Right renal cortex interstitium (tissue), 3 donors: ENCODE data around the gene FAM163B. TPM values are rescaled to one million over a fixed set of nuclear protein-coding genes. Genes with fewer than 3 reads are reported as not detected.

Experiments used
- DNase-seq, 3 donors: peaks; one replicate each; pipeline ENCODE4 v3.0.0-alpha.2; 2013; ENCODE audit warnings: low read depth in 3 of 3, low spot score in 2 of 3
- polyA plus RNA-seq, 3 donors: library from polyadenylated mRNA; unstranded; fragments of 120-200 nt; gene quantifications; one replicate each; pipeline ENCODE4 v1.2.1, GENCODE V29; 2013; ENCODE audit not compliant: insufficient read length in 3 of 3

Gene FAM163B
- polyA plus RNA-seq, 3 donors = 0.16 to 0.21 TPM; not detected in 1

DNA sequence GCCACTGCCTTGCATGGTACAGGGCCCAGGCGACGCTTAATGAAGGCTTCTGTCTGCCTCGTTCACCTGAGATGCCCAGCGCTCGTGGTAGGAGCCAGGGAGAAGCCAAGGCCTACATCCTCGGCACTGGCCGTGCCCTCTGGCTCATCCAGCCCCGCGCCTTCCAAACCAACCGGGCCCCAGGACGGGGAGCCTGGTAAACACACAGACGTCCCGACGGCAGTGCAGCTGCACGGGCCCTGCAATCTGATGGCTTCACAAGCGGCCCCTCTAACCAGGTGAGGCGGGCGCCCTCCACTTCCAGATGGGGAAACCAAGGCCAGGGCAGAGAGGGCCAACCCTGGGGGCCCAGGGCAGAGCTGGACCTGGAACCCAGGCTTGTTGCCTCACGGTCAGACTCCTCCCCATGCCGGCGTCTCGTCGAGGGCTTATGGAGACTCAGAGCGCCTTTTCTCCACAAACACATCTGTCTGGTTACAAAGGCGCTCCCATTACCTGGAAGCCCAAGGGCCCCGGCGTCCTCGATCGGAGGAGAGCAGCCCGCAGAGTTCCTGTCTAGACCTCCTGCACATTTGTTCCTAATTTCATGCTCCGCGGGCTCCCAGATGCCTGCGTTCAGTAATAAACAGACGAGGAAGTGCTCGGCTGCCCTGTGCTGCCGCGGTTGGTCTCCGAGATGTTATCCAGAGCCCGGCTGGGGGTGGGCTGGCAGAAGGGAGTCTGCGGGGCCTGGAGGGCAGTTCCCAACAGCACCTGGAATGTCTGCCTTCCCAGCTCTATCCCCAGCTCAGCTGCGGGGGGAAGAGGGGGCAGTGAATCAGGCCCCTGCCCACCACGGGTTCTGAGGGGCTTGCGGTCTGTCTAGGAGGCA, 23.5 kb downstream of the FAM163B start:
- no peak for DNase-seq

- no peak for DNase-seq
Measured at GRCh38 chr9:133584559-133585476, 24.4 kb downstream of the FAM163B start.

GRCh38 chr9:133584167-133584558, 25.0 kb downstream of the FAM163B start:
- DNase-seq = no peak

DNA sequence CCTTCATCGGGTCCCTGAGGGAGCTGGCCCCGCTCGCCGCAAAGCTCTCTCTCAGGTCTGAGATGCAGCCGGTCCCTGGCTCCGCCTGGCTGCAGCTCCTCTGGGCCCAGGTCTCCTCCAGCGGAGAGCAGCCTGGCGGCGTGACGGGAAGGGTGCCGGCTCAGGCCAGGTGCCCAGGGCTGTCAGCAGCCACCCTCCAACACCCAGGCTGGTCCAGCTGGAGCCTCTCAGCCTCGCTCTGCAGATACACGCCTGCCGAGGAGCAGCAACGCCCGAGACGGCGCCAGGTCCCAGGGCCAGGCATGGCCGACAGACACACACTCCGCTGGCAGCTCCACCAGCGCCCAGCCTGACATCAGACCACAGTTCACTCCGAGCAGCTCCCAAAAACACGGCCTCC, 25.6 kb downstream of the FAM163B start:
- DNase-seq = no peak

DNA sequence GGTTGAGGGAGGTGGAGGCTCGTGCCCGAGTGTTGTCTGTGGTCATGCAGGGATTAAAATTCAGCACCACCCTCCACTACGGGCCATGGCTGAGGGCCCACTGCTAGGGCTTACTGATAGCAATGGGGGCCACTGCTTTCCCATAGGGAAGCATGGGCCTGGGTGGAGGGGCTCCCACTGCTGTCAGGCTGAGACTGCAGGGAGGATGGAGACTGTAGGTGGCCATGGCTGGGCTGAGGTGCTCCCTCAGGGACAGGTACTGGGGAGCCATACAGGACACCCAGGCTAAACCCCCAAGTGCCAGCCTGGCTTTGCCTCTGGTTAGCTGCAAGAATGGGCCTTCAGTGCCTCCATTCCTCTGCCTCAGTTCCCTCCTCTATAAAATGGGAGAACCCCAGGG, 26.1 kb downstream of the FAM163B start:
- no peak for DNase-seq

GRCh38 chr9:133582501-133583045, 26.6 kb downstream of the FAM163B start:
- DNase-seq = no peak

DNA sequence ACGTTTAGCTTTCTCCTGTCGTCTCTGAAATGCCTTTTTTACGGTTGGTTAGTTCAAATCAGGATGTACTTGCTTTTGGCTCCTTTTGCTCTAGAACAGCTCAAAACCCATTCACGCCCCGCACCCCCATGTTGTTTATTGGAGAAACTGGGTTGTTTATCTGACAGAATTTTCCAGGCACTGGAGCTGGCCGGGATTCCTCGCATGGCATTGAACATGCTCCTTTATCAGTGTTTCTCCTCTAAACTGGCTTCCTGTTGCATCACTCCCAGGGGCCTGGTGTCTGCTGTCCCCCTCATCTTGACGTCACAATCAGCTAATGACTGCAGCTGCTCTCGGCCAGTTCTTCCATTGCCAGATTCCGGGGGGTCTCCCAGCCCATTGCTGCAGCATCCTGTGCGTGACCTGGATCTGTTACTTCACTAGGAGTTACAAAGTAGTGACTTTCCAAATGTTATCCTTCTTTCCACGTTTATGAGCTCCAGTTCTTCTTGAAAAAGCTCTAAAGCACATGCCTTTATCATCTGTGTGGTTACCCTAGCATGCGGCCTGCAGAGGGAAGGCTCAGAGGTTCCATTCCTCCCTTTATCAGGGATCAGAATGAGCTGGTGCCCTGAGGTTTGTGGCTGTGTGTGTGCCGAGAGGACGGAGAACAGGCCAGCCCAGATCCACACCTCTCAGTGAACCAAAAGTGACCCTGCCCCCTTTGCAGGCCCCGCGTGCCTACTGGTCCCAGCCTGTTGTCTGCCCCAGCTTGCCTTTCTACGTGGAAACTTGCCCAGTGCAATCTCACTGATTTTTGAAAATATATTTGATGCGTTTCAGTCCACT, 27.5 kb downstream of the FAM163B start:
- DNase-seq = no peak

DNA sequence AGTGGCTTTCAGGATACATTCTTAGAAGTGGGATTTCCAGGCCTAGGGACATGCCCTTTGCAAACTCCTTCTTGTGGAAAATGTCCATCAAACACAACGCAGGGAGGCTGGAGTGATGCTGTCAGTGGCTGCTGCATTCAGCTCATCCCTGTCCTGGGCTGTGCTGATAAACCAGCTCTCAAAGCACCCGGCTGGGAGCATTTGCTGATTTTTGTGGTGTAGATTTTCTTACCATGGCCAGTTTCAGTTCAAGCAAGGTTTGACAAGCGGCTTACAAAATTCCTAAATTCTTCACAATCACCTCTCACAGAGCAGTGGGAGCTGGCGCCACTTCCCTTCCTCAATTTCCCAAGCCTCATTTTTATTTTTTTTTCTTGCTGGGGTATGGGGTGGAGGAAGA, 28.2 kb downstream of the FAM163B start:
- DNase-seq = no peak

DNA sequence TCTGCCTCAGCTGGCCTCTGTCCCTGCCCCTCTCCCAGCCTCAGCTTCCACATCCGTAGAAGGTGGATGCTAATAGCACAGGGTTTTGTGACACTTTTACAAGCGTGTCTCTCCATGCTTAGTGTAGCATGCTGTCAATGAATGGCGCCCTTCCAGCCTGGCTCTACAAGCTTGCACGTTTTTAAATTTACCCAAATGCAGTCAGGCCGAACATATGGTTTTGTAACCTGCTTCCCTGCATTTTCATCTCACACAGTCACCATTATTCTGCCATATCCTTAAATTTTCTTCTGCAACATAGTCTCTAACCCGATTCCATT, 28.8 kb downstream of the FAM163B start:
- no peak for DNase-seq

- no peak for DNase-seq
Measured at GRCh38 chr9:133579601-133580418, 29.4 kb downstream of the FAM163B start.

GRCh38 chr9:133578524-133579441, 30.4 kb downstream of the FAM163B start:
- no peak for DNase-seq

GRCh38 chr9:133577737-133578112, 31.5 kb downstream of the FAM163B start:
- no peak for DNase-seq

- no peak for DNase-seq
Measured at GRCh38 chr9:133576875-133577736, 32.1 kb downstream of the FAM163B start.

DNA sequence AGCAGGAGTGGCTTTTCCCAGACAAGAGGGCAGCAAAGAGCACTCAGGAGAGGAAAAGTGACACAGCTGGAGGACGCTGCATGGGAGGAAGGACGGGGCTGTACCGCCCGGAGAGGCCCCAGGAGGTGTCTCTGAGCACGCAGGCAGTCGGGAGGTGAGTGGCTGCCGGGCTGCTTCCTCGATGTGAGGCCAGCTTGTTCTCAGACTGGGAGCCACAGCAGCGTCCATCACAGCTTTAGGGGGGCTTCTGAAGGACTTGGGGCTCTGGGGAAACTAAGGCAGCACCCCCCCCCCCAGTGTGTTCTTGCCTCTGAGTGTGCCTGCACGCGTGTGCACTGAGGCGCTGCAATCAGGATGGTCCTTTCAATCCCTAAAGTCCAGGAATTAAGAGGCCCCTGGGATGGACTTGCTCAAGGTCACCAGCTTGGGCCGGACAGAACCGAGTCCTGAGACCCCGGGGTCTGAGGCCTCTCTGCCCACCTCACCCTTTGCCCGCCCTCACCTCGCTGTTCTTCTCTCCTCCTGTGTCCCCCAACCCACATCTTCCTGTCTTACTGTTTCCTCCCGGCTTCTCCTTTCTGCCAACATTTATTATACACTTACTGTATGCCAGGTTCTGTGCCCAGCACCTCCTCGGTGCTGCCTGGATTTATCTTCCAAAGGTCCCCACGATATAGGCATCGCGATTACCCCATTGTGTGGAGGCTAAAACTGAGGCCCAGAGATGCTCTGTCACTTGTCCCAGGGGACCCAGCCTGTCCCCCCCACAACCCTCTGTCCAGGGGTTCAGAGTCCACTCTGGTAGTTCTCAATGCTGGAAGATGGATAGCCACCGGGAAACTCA, 32.9 kb downstream of the FAM163B start:
- no peak for DNase-seq

DNA sequence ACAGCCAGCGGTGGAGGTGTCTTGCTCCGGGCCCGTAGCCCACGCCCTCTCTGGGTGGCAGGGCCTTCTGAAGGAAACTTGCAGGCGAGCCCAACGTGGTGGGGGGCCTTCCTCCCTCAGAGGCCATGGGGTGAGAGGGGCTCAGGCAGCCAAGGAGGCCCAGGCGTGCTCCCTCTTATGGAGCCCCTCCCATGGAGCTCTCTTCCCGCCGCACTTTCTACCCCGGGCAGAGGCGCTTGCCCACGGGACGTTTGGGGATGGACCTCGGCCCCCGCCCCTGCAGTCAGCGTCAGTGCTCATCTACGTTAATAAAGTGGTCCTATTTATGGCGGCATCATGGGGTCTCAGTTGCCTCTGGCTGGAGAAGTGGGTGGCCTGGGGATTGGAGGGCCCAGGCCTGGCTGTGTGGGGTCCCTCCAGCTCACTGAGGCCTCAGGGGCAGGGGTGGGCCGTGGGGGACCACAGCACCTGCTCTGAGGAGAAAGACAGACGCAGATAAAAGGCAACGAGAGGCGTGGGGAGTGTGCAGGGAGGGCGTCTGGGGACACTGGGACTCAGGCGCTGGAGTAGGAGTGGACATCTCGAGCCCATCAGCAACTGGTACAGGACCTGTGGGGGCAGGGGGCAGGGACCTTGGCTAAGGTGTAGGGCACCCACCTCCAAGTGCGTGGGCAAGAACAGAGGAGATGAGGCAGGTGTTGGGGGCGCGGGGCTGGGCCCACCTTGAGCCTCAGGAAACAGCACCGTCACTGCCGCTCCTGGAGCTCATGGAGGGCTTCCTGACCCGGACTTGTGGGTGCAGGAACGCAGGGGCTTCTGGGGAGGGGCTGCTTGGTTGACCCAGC, 33.8 kb downstream of the FAM163B start:
- no peak for DNase-seq

- no peak for DNase-seq
Measured at GRCh38 chr9:133574771-133575170, 34.4 kb downstream of the FAM163B start.
